ENCODE measurements around the gene PRKCZ. TPM values are rescaled to one million over a fixed set of nuclear protein-coding genes. Genes with fewer than 3 reads are reported as not detected.

The PRKCZ gene
- total RNA-seq, 6 experiments from 2014 or later, result 0.55 to 1.4 (median 0.95) TPM

GRCh38 chr1:2168090-2168489 is 117.9 kb downstream of the PRKCZ start:
- peaks cover 5% of the 10 kb centered on the region for H3K36me3 Mint-ChIP-seq (ENCODE audit: low read depth)
- H3K27ac Mint-ChIP-seq, result no peak overlapping the region
- no peak for DNase-seq
- H3K9me3 Mint-ChIP-seq, result peaks cover 19% of the 10 kb centered on the region
- H3K27me3 Mint-ChIP-seq (ENCODE audit: insufficient read depth), result peaks cover 30% of the 10 kb centered on the region
- no peak for TF ChIP-seq CTCF (IDR thresholded peaks at IDR 0.05)
- no peak overlapping the region for H3K4me3 Mint-ChIP-seq
- peaks cover 11% of the 10 kb centered on the region for H3K4me1 Mint-ChIP-seq (ENCODE audit: low read depth)

- peaks cover 26% of the 10 kb centered on the region for H3K27me3 Mint-ChIP-seq (ENCODE audit: insufficient read depth)
- H3K4me1 Mint-ChIP-seq (ENCODE audit: low read depth), result peaks cover 11% of the 10 kb centered on the region
- DNase-seq, result no peak
- H3K4me3 Mint-ChIP-seq, result no peak overlapping the region
- no peak for TF ChIP-seq CTCF (IDR thresholded peaks at IDR 0.05)
- peaks cover 14% of the 10 kb centered on the region for H3K9me3 Mint-ChIP-seq
- H3K27ac Mint-ChIP-seq, result no peak overlapping the region
- peaks cover 5% of the 10 kb centered on the region; the same call in 1 of the 2 replicates for H3K36me3 Mint-ChIP-seq (ENCODE audit: low read depth)
These were observed 118.3 kb downstream of the PRKCZ start for GRCh38 chr1:2168535-2168934.

- no peak overlapping the region for H3K4me3 Mint-ChIP-seq
- H3K27me3 Mint-ChIP-seq (ENCODE audit: insufficient read depth), result peaks cover 21% of the 10 kb centered on the region
- DNase-seq, result no peak
- H3K9me3 Mint-ChIP-seq, result peaks cover 7% of the 10 kb centered on the region
- no peaks in the 10 kb centered on the region; the same call in 1 of the 2 replicates for H3K36me3 Mint-ChIP-seq (ENCODE audit: low read depth)
- no peak for TF ChIP-seq CTCF (IDR thresholded peaks at IDR 0.05)
- no peak overlapping the region for H3K27ac Mint-ChIP-seq
- H3K4me1 Mint-ChIP-seq (ENCODE audit: low read depth), result peaks cover 11% of the 10 kb centered on the region
These were observed 119.1 kb downstream of the PRKCZ start for GRCh38 chr1:2169200-2169836.

- Mint-ChIP-seq H3K4me3 (no peak overlapping the region; the same call in 1 of the 2 replicates), H3K36me3 (ENCODE audit: low read depth) (no peaks in the 10 kb centered on the region), H3K9me3 (no peaks in the 10 kb centered on the region), H3K27ac (peak overlapping the region; percentile 56; the same call in 1 of the 2 replicates), H3K4me1 (ENCODE audit: low read depth) (peaks cover 18% of the 10 kb centered on the region), H3K27me3 (ENCODE audit: insufficient read depth) (peaks cover 18% of the 10 kb centered on the region)
- peak; percentile 53 for DNase-seq
- no peak for TF ChIP-seq CTCF (IDR thresholded peaks at IDR 0.05)
These were observed 120.0 kb downstream of the PRKCZ start for GRCh38 chr1:2170211-2170610.

GRCh38 chr1:2172012-2172411 is 121.8 kb downstream of the PRKCZ start:
- no peaks in the 10 kb centered on the region for H3K36me3 Mint-ChIP-seq (ENCODE audit: low read depth)
- H3K4me3 Mint-ChIP-seq, result no peak overlapping the region
- H3K27ac Mint-ChIP-seq, result no peak overlapping the region
- no peaks in the 10 kb centered on the region for H3K9me3 Mint-ChIP-seq
- H3K4me1 Mint-ChIP-seq (ENCODE audit: low read depth), result peaks cover 18% of the 10 kb centered on the region
- no peak for DNase-seq
- no peak for TF ChIP-seq CTCF (IDR thresholded peaks at IDR 0.05)
- H3K27me3 Mint-ChIP-seq (ENCODE audit: insufficient read depth), result peaks cover 14% of the 10 kb centered on the region

Data from HFFc6 (cell line).